NT2/D1 (cell line): Measurements from ENCODE around the gene MED6.

Experiments used
- YY1 ChIP-seq: IDR thresholded peaks from 2 replicates; pipeline ENCODE4 v1.6.1; 2011; ENCODE audit not compliant: insufficient read length, insufficient read depth
- ZNF274 ChIP-seq: IDR thresholded peaks from 2 replicates; pipeline ENCODE4 v1.6.1; 2011; ENCODE audit warnings: mild to moderate bottlenecking, low read depth, low read length

GRCh38 chr14:70602254-70602653, 1.8 kb upstream of the MED6 start:
- TF ChIP-seq YY1 (no peak), ZNF274 (no peak)
